Stimulated activated naive B cell treated with anti-CD40 and anti-IgM and Interleukin-4, amounts not matched to agents 10 μg/mL and 1 μg/mL and 100 μg/mL, for 72 hours (primary cell): ENCODE data around the gene APLF.
"Not testable (repeated sequence)": the region's sequence is repeated elsewhere in the genome, so short reads cannot be mapped to it uniquely, and the experiment has no call there.

Experiments used
- ATAC-seq, 2 donors: fragments of 150-1000 bp; cut with Tn5 transposase; replicated peaks; 2 replicates each; pipeline ENCODE4 v1.10.0; 2021; ENCODE audit warnings: moderate library complexity in 1 of 2
- DNase-seq: peaks from one replicate; pipeline ENCODE4 v3.0.0; 2021
- H3K27ac Mint-ChIP-seq: one replicate; pipeline ENCODE4 v1.8.0; 2022; ENCODE audit warnings: mild to moderate bottlenecking, mixed read lengths
- H3K27me3 Mint-ChIP-seq, 2 donors: one replicate each; pipeline ENCODE4 v1.8.0; 2022; ENCODE audit warnings: mixed read lengths in 2 of 2
- H3K36me3 Mint-ChIP-seq, 2 donors: one replicate each; pipeline ENCODE4 v1.8.0; 2022; ENCODE audit warnings: mixed read lengths in 2 of 2, mild to moderate bottlenecking in 1 of 2
- H3K4me1 Mint-ChIP-seq, 2 donors: one replicate each; pipeline ENCODE4 v1.8.0; 2022; ENCODE audit warnings: mixed read lengths in 2 of 2, mild to moderate bottlenecking in 1 of 2
- H3K4me3 Mint-ChIP-seq, 2 donors: one replicate each; pipeline ENCODE4 v1.8.0; 2022; ENCODE audit warnings: mild to moderate bottlenecking in 2 of 2, mixed read lengths in 2 of 2, moderate library complexity in 1 of 2
- H3K9me3 Mint-ChIP-seq, 2 donors: one replicate each; pipeline ENCODE4 v1.8.0; 2022; ENCODE audit warnings: mixed read lengths in 2 of 2, mild to moderate bottlenecking in 1 of 2

The APLF gene

DNA sequence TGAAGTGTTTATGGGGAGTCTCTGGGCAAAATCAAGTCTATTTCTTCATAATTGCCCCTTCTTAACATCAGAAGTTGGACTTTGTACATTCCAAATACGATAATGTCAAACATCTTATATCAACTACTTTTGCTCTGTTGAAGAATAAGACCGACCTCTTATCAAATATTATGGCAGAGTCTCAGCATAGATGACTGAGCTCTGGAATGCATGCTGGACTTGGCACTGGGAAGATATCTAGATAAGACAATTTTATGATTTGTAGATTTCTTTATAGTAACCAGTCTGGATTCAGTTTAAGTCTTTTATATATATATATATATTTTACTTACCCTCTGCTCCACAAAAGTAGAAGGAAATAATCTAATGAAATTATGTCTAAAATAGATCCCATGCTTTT, 8.2 kb downstream of the APLF start:
- H3K27me3 Mint-ChIP-seq: no peaks in the 10 kb centered on the region
- peaks cover 0 to 5% of the 10 kb centered on the region in 2 donors for H3K4me1 Mint-ChIP-seq
- H3K9me3 Mint-ChIP-seq: no peaks in the 10 kb centered on the region
- no peak overlapping the region for H3K4me3 Mint-ChIP-seq
- no peak overlapping the region for H3K27ac Mint-ChIP-seq
- DNase-seq (no peak), ATAC-seq (no peak)
- H3K36me3 Mint-ChIP-seq: peaks cover 2 to 6% of the 10 kb centered on the region in 2 donors

DNA sequence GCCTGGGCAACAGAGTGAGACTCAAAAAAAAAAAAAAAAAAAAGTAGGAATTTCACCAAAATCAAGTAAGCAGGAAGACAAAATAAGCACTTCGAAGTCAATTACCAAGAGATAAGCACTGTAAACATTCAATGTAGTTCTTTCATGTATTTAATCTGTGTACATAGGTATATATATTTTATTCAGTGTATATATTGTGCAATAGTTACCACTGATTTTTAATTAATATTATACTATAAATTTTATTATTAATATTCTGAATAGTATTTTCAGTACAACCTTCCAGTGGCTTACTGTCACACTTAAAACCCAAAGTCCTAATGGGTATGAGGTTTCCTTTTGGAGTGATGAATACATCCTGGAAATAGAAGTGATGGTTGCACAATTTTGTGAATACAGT, 9.1 kb downstream of the APLF start:
- no peaks in the 10 kb centered on the region for H3K9me3 Mint-ChIP-seq
- no peaks in the 10 kb centered on the region for H3K27me3 Mint-ChIP-seq
- no peak for ATAC-seq
- H3K27ac Mint-ChIP-seq: no peak overlapping the region
- H3K36me3 Mint-ChIP-seq: peaks cover 2 to 6% of the 10 kb centered on the region in 2 donors
- H3K4me1 Mint-ChIP-seq: peaks cover 0 to 5% of the 10 kb centered on the region in 2 donors
- H3K4me3 Mint-ChIP-seq: no peak overlapping the region
- no peak for DNase-seq

DNA sequence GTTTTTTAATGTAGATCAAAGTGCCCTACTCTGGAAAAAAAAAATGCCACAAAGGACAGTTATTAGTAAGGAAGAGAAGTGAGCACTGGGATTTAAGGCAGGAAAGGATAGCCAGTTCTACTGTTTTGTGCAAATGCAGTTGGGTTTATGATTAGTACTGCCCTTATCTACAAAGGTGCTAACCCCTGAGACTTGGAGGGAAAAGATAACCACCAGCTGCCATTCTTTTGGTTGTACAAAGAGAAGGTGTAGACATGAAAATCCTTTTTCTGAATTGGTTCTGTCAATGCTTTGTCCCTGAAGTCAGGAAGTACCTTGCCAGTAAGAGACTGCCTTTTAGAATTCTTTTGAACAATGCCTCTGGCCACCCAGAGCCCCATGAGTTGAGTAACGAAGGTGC, 11.3 kb downstream of the APLF start:
- Mint-ChIP-seq H3K9me3 (no peaks in the 10 kb centered on the region), H3K4me1 (peaks cover 2 to 13% of the 10 kb centered on the region in 2 donors), H3K36me3 (peaks cover 0 to 6% of the 10 kb centered on the region in 2 donors), H3K27ac (no peak overlapping the region), H3K27me3 (no peaks in the 10 kb centered on the region), H3K4me3 (no peak overlapping the region)
- DNase-seq (no peak), ATAC-seq (no peak)

DNA sequence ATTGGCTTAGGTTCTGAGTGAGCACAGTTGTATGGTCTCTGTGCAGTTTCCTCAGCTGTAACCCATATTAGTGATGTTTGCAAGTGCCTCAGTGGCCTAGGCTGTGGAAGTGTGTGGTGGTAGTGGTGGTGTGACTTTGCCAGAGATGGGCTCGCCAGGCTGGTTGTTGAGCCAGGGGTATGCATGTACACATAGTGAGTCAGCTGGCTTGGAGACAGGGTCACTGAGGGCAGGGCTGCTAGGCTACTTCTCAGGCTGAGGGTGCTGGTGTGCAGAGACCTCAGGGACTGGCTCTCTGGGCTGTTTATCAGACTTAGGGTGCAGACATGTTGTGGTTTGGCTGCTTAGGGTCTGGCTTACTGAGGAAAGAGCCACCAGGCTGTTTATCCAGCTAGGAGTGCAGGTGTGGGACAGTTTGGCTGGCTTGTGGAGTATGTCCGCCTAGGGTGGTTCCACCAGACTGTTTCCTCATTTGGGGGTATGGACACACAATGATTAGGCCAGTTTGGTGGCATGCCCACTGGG, 15.0 kb downstream of the APLF start:
- no peak for ATAC-seq
- no peak overlapping the region for H3K4me3 Mint-ChIP-seq
- DNase-seq: no peak
- H3K27ac Mint-ChIP-seq: no peak overlapping the region
- H3K9me3 Mint-ChIP-seq: no peaks in the 10 kb centered on the region
- no peaks in the 10 kb centered on the region for H3K27me3 Mint-ChIP-seq
- H3K36me3 Mint-ChIP-seq: peaks cover 0 to 4% of the 10 kb centered on the region in 2 donors
- H3K4me1 Mint-ChIP-seq: peaks cover 2 to 13% of the 10 kb centered on the region in 2 donors

DNA sequence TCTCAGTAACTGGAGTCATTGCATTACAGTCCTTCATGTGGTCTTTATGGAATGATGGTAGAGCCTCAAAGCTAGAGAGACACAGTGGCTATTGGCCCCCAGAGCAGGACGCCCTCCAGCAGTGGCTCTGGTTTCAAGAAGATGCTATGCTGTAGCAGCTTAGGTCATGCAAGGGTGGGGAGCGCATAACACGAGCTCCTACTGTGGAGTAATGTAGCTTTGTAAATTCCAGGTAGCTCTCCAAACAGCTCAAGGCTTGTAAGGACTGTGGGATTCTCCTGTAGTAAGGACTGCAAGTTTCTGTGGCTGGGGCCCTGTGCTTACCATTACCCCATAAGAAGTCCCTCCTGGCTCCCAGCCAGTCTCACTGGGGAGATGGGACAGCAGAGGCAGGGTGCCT, 15.6 kb downstream of the APLF start:
- ATAC-seq (no peak), DNase-seq (no peak)
- Mint-ChIP-seq H3K4me3 (no peak overlapping the region), H3K4me1 (peaks cover 2 to 13% of the 10 kb centered on the region in 2 donors), H3K36me3 (no peaks in the 10 kb centered on the region), H3K27ac (no peak overlapping the region), H3K27me3 (no peaks in the 10 kb centered on the region), H3K9me3 (no peaks in the 10 kb centered on the region)

DNA sequence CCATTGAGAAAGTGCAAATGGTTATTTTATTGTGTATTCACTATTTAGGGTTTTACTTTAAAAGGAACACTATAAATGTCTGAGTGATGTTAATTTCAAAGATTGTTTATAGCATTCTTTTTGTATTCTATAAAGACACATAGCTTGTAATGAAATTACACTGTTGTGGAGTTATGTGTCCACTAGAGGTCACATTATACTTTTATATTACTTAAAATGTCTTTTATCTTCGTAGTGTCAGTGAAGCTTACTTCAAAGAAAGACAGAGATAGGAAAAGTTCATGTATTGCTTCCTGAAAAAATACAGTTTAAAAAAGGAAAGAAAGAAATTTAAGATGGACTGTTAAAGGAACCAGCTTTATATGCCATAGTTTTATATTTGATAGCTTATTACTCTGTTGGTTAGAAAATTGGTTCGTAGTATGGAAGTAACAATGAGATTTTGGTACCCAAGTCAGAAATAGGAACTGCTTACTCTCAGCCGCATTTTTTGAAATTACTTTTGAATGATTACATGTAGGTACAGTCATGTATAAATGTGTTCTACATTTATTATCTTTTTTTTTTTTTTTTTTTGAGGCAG, 20.5 kb downstream of the APLF start:
- Mint-ChIP-seq H3K9me3 (no peaks in the 10 kb centered on the region), H3K27me3 (no peaks in the 10 kb centered on the region), H3K36me3 (peaks cover 0 to under 1% of the 10 kb centered on the region in 2 donors), H3K4me1 (peaks cover 4 to 14% of the 10 kb centered on the region in 2 donors), H3K27ac (no peak overlapping the region), H3K4me3 (no peak overlapping the region)
- ATAC-seq: peak; percentile 52 to 60
- no peak for DNase-seq

DNA sequence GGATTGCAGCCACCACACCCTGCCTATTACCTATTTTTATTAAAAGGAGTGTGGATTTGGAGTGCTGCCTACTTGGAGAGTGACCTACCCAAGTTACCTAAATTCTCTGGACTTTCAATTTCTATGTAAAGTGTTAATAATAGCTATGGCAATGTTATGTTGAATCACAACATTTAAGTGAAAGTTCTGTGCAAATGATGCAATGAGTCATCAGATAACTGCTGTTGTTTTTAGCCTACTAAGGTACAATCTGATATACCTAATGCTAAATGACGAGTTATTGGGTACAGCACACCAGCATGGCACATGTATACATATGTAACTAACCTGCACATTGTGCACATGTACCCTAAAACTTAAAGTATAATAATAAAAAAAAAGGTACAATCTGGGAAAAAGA, 21.2 kb downstream of the APLF start:
- peak; percentile 38 to 53 for ATAC-seq
- not testable (repeated sequence) for DNase-seq, H3K4me3 Mint-ChIP-seq, H3K27me3 Mint-ChIP-seq, H3K9me3 Mint-ChIP-seq, H3K36me3 Mint-ChIP-seq, H3K27ac Mint-ChIP-seq
- peaks cover 4 to 12% of the 10 kb centered on the region in 2 donors for H3K4me1 Mint-ChIP-seq

DNA sequence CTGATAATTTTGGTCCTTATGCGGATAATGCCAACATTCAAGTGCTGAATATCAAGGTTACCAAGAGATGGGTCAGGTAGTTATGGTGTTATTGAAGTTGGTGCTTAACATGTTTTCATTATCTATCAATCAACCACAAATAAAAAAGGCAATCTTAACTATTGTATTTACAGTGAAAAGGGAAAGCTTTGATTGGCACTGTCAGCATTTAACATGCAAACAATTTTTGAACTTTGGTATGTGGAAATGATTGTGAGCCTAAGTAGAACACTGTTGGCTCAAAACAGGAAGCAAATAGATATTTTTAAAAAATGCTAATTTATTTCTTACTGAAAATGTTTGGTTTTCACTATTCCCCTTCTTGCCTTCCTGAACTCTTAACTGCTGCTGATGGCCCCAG, 21.9 kb downstream of the APLF start:
- ATAC-seq (no peak), DNase-seq (no peak)
- Mint-ChIP-seq H3K27ac (no peak overlapping the region), H3K27me3 (no peaks in the 10 kb centered on the region), H3K9me3 (peaks cover 0 to 1% of the 10 kb centered on the region in 2 donors), H3K36me3 (peaks cover 3 to 13% of the 10 kb centered on the region in 2 donors), H3K4me3 (no peak overlapping the region), H3K4me1 (peaks cover 4 to 12% of the 10 kb centered on the region in 2 donors)

DNA sequence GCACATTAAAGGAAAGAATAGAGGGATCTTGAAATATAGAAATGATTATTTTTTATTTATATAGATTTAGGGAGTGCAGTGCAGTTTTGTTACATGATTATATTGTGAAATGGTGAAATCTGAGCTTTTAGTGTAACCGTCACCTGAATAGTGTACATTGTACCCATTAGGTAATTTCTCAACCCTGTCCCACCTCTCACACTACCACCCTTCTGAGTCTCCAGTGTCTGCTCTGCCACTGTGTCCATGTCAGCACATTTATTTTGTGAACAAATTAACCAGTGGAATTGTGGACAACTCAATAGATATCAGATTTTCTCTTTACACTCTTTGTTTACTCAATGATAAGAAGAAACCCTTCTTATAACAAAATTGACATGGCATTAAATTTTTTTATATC, 24.2 kb downstream of the APLF start:
- H3K4me3 Mint-ChIP-seq: no peak overlapping the region
- ATAC-seq (no peak), DNase-seq (no peak)
- peaks cover 16 to 29% of the 10 kb centered on the region in 2 donors for H3K36me3 Mint-ChIP-seq
- H3K27ac Mint-ChIP-seq: no peak overlapping the region
- no peaks in the 10 kb centered on the region for H3K27me3 Mint-ChIP-seq
- H3K9me3 Mint-ChIP-seq: peaks cover 0 to 4% of the 10 kb centered on the region in 2 donors
- peaks cover 4 to 12% of the 10 kb centered on the region in 2 donors for H3K4me1 Mint-ChIP-seq

DNA sequence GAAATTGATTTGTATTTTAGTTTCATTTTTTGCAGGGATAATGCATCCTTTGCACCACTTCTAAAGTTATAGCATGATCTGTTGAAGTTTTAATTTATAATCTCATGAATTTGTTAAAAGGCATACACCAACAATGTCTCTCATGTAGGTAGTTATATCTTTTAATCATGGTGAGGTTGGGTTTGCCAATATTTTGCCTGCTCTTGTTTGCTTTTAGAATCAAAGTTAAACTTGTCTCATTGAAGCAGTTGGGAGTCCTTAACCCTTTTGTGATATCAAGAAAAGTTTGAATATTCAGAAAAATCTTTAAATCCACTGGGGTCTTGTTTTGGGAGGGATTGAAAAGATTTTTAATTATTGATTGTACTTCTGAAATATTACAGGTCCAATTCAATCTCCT, 31.7 kb downstream of the APLF start:
- no peak overlapping the region for H3K27ac Mint-ChIP-seq
- H3K9me3 Mint-ChIP-seq: peaks cover 0 to 9% of the 10 kb centered on the region in 2 donors
- H3K4me3 Mint-ChIP-seq: no peak overlapping the region
- no peak for DNase-seq
- H3K36me3 Mint-ChIP-seq: peaks cover 20 to 27% of the 10 kb centered on the region in 2 donors
- no peaks in the 10 kb centered on the region for H3K4me1 Mint-ChIP-seq
- H3K27me3 Mint-ChIP-seq: no peaks in the 10 kb centered on the region
- no peak for ATAC-seq

DNA sequence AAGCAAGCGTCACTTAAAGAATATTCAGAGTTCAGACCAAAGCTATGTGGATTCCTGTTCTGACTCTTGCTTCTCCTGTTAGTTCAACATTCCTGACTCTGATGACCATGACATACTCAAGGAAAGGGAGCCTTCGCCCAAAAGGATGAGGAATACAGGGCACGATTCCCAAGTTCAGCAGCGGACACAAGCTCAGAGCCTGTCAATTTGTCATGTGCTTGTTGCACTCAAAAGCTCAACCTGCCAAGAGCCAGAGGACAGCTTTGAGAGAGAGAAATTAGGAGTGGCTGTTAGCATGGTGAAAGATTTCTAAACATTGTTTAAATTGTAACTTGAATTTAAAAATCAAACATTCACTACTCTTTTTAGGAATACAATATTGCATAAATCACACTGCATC, 33.3 kb downstream of the APLF start:
- Mint-ChIP-seq H3K36me3 (peaks cover 14 to 16% of the 10 kb centered on the region in 2 donors), H3K27me3 (no peaks in the 10 kb centered on the region), H3K27ac (no peak overlapping the region), H3K9me3 (peaks cover 0 to 9% of the 10 kb centered on the region in 2 donors), H3K4me1 (no peaks in the 10 kb centered on the region), H3K4me3 (no peak overlapping the region)
- DNase-seq (no peak), ATAC-seq (no peak)

DNA sequence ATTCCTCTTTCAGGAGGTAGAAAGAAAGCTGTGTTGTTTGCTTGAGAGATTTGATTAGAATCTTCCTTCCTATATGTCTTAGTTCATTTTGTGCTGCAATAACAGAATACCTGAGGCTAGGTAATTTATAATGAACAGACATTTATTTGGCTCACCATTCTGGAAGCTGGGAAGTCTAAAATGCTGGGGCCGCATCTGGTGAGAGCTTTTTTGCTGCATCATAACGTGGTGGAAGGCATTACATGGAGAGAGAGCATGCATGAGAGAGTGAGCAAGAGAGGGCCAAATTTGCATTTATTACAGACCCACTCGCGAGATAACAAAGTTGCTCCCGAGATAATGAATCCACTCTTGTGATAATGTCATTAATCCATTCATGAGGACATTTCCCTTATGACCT, 34.4 kb downstream of the APLF start:
- H3K27me3 Mint-ChIP-seq: no peaks in the 10 kb centered on the region
- DNase-seq: no peak
- H3K4me1 Mint-ChIP-seq: no peaks in the 10 kb centered on the region
- H3K36me3 Mint-ChIP-seq: peaks cover 5 to 19% of the 10 kb centered on the region in 2 donors
- ATAC-seq: no peak
- no peak overlapping the region for H3K4me3 Mint-ChIP-seq
- peaks cover 0 to 5% of the 10 kb centered on the region in 2 donors for H3K9me3 Mint-ChIP-seq
- no peak overlapping the region for H3K27ac Mint-ChIP-seq

DNA sequence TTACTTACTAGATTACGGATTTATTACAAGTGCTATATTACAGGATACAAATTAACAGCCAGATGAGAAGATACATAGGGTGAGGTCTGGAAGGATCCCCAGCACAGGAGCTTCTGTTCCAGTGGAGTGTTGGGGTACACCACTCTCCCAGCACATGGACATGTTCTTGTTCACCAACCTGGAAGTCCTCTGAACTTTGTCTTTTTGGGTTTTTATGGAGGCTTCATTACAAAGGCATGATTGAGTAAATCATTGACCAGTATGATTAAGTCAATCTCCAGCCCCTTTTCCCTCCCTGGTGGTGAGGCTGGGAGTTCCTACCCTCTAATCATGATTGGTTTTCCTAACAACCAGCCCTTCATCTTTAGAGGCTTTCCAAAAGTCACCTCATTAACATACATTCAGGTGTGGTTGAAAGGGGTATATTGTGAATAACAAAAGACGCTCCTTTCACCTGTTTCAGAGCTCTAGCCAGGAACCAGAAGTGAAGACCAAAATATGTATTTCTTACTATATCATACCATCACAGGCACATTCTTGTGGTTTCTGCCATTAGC, 38.3 kb downstream of the APLF start:
- Mint-ChIP-seq H3K9me3 (no peaks in the 10 kb centered on the region), H3K27me3 (no peaks in the 10 kb centered on the region), H3K4me3 (no peak overlapping the region), H3K27ac (no peak overlapping the region), H3K36me3 (peaks cover 5 to 25% of the 10 kb centered on the region in 2 donors), H3K4me1 (no peaks in the 10 kb centered on the region)
- ATAC-seq (no peak), DNase-seq (no peak)

DNA sequence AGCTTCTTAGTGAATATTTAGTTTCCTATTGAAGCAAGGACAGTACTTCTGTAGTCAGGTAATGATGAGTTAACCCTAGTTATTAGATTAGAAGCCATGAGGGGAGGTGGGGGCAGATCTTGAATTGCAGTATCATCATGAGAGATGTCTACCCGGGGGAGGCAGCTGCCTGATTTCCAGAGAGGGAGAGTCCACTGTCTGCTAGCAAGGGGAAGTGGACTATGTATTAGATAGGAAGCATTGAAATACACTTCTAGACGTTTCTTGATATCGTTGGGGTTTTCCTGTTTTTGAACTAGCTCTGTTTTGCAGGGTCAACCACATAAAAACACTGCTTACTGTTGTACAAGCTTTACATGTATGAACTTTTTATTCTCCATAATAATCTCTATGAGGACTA, 38.8 kb downstream of the APLF start:
- DNase-seq: no peak
- Mint-ChIP-seq H3K27ac (no peak overlapping the region), H3K9me3 (no peaks in the 10 kb centered on the region), H3K4me3 (no peak overlapping the region), H3K36me3 (peaks cover 5 to 25% of the 10 kb centered on the region in 2 donors), H3K4me1 (no peaks in the 10 kb centered on the region), H3K27me3 (no peaks in the 10 kb centered on the region)
- ATAC-seq: no peak

DNA sequence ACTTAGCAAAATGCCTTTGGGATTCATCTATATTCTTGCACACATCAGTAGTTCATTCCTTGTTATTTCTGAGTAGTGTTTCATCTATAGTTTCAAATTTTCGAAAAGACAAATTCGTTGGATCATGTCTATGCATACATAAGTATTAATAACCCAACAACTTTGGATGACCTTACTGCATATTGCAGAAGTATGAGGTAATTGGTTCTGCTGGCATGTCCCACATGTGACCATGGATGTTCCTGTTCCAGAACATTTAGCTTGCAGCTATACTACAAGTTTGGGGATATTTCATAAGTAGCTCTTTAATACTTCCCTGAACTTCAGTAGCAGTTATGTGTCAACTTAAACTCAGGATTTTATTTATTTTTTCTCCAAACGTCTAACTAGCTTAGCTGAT, 44.9 kb downstream of the APLF start:
- H3K4me1 Mint-ChIP-seq: no peaks in the 10 kb centered on the region
- no peak for DNase-seq
- peaks cover 0 to 4% of the 10 kb centered on the region in 2 donors for H3K9me3 Mint-ChIP-seq
- peaks cover 12 to 24% of the 10 kb centered on the region in 2 donors for H3K36me3 Mint-ChIP-seq
- no peak overlapping the region for H3K4me3 Mint-ChIP-seq
- H3K27ac Mint-ChIP-seq: no peak overlapping the region
- no peaks in the 10 kb centered on the region for H3K27me3 Mint-ChIP-seq
- ATAC-seq: no peak
